Subcutaneous adipose tissue (tissue), 4 donors: ENCODE measurements around the gene GRIK1. TPM values are rescaled to one million over a fixed set of nuclear protein-coding genes. Genes with fewer than 3 reads are reported as not detected.

ENCODE experiments used
- total RNA-seq, 4 donors: library from RNA; depleted of rRNA; stranded (reverse); fragments of >200 nt; gene quantifications; one replicate each; pipeline ENCODE4 v1.1.0, GENCODE V29; 2016
- TF ChIP-seq, protein P1 (sequence below): fragments of 450-650 bp; IDR thresholded peaks from one replicate; pipeline ENCODE4 v1.5.1; 2016; ENCODE audit warnings: low read depth, mild to moderate bottlenecking, control low read depth, antibody characterized with exemption, moderate library complexity

GRIK1 gene
- total RNA-seq, 4 donors from 2014 or later: 0.17 TPM; not detected in 3

DNA sequence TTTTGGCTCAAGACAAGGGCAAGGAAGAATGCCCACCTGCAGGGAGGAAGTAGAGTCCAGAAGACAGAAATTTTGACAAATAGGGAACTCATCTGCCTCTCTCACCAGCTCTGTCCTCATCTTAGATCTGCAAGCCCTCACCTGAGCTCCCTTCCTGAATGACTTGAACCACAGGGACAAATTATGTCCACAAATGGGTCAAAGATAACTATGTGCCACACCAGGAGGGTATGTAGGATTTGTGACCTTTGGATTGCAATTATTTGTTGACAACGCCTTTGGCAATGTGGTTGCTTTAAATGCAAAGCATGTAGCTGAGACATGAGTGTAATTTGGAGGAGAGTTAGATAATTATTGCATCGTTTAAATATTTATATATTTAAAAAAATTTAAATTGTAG lies 79.5 kb downstream of the GRIK1 start:
- TF ChIP-seq, protein P1, sequence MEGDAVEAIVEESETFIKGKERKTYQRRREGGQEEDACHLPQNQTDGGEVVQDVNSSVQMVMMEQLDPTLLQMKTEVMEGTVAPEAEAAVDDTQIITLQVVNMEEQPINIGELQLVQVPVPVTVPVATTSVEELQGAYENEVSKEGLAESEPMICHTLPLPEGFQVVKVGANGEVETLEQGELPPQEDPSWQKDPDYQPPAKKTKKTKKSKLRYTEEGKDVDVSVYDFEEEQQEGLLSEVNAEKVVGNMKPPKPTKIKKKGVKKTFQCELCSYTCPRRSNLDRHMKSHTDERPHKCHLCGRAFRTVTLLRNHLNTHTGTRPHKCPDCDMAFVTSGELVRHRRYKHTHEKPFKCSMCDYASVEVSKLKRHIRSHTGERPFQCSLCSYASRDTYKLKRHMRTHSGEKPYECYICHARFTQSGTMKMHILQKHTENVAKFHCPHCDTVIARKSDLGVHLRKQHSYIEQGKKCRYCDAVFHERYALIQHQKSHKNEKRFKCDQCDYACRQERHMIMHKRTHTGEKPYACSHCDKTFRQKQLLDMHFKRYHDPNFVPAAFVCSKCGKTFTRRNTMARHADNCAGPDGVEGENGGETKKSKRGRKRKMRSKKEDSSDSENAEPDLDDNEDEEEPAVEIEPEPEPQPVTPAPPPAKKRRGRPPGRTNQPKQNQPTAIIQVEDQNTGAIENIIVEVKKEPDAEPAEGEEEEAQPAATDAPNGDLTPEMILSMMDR: no peak

DNA sequence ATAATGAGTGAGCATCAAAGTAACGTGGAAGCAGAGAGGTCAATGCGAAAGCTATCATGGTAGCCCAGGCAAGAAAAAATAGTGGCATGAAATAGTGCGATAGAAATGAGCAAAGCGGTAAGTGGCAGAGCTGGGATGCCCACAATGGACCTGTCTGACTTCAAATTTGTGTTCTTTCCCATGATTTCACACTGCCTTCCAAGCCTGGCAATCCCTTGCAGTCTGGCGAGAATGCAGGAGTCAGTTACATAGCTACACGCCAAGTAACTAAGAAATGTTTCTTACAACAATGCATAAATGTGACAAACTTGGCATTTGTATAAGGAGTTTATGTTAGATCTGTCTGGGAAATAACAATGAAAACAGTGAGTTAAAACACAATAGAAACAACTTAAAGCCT lies 82.6 kb downstream of the GRIK1 start:
- TF ChIP-seq, protein P1: no peak

DNA sequence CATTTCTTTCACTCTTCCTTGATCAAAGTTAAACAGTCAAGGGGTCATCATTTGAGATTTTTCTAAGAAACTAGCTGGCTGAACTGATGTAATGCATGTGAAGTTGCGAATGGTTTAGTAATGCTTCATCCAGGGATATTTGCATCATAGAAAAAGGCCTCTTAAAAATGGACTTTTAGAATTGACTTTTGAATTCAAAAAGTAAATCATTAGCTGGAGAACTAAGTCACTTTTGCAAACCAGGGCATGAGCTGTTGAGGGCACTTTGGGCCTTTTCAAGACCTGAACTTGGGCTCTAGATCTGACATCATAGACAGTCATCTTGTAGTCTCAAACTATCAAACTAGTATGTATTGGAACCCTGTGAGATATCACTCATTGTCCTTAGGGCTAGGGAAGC lies 85.0 kb downstream of the GRIK1 start:
- TF ChIP-seq, protein P1: no peak

DNA sequence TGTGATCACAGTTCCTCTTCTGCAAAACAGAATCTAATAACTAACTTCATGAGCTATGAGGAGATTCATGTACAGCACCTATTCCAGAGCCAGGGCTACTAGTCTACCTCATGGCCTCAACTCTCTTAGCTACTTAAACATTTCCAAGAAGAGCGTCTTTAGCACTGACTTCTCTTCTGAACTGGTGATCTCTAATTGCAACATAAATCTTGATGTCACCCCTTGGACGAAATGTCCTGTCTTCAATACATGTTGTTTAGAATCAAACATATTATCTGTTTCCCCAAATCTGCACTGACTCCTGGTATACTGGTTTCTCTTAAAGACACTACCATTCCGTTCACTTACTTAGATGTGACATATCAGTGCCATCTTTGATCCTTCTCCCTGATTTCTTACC lies 88.2 kb downstream of the GRIK1 start:
- TF ChIP-seq, protein P1: no peak

DNA sequence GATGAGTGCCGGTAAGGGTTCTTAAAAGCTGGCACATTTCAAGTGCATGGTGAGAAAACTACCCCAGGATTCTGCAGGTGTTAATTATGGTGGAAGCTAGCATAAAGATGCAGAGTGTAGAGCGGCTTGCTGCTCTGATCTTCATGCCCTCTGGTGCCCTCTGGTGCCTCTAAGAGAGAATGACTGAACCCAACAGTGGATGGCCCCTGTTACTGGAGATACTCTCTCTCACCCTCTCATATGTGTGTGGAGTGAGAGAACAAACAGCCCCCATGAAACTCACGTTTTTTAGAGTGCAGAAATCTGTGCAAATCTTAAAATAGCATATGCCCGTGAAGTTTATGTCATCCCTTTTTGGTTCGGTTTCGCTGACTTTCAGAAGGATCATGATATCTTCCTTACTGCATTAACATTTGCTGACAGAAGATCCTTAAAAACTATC lies 90.0 kb downstream of the GRIK1 start:
- TF ChIP-seq, protein P1: no peak

DNA sequence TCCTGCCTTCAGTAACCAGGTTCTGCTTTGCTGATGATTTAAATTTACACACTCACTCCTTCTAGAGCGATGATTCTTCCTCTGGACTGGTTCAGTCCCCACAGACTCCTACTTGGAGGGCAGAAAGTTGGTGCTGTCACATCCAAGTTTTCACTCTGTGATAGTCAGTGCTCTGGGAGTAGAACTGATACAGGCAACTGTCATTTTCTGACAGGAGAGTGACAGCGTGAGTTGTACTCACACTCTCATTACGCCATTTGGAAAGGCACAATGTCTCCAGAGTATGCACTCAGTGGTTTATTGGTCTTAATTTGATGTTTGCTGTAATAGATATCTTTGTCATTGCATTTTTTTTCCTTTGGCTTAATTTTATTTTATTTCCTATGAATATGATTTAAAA lies 96.0 kb downstream of the GRIK1 start:
- TF ChIP-seq, protein P1: no peak

DNA sequence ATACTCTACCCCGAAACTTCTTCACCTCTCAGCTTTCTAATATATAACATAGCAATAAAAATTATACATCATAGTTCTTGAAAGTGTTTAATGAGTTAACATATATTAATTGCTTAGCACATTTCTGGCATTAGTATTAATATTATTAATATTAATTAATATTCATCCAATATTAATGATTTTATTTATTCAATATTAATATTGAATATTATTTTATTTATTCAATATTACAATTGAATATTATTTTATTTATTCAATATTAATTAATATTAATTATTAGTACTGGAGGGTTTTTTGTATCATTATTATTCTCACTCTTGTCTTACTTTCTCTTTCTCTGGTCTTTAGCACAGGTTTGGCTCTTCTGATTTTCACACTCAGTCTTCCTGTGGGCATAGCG lies 105.2 kb downstream of the GRIK1 start:
- TF ChIP-seq, protein P1: no peak
